HCT116 (cell line): Measurements from ENCODE around the gene TNS3.

Experiments
- CEBPB ChIP-seq: IDR thresholded peaks from 2 replicates; pipeline ENCODE4 v1.6.1; 2012; ENCODE audit warnings: low read depth
- EZH2 ChIP-seq: fragments of 200-600 bp; sonication (generic); IDR thresholded peaks from 2 replicates; pipeline ENCODE4 v1.6.1; 2017; ENCODE audit warnings: antibody characterized with exemption, mixed run types
- EZH2phosphoT487 ChIP-seq: fragments of 200-600 bp; IDR thresholded peaks from 2 replicates; pipeline ENCODE4 v1.6.1; 2018; ENCODE audit warnings: antibody characterized with exemption, borderline replicate concordance
- FOSL1 ChIP-seq: IDR thresholded peaks from 2 replicates; pipeline ENCODE4 v1.6.1; 2012; ENCODE audit warnings: low read depth
- POLR2A ChIP-seq: IDR thresholded peaks from 2 replicates; pipeline ENCODE4 v1.7.0; 2011; ENCODE audit warnings: borderline replicate concordance; ENCODE audit not compliant: insufficient read depth, insufficient read length; ENCODE audit errors: extremely low read depth
- POLR2AphosphoS5 ChIP-seq: IDR thresholded peaks from 2 replicates; pipeline ENCODE4 v1.6.1; 2011; ENCODE audit warnings: mild to moderate bottlenecking, low read depth, low read length, moderate library complexity
- SRF ChIP-seq: IDR thresholded peaks from 2 replicates; pipeline ENCODE4 v1.6.1; 2012; ENCODE audit warnings: low read depth
- YY1 ChIP-seq: IDR thresholded peaks from 2 replicates; pipeline ENCODE4 v1.6.1; 2011; ENCODE audit warnings: low read length, low read depth, moderate library complexity, mild to moderate bottlenecking; ENCODE audit not compliant: insufficient replicate concordance; ENCODE audit errors: extremely low read depth
- ZNF274 ChIP-seq: fragments of 200-500 bp; sonication (Bioruptor generic); IDR thresholded peaks from 2 replicates; pipeline ENCODE4 v1.6.1; 2014; ENCODE audit warnings: mild to moderate bottlenecking, low read depth, low read length, inconsistent platforms
- TF ChIP-seq, protein P1 (sequence below), 3 experiments: fragments of 200-600 bp in 1 of 3; sonication (generic) in 1 of 3; IDR thresholded peaks in 2 of 3; conservative IDR thresholded peaks in 1 of 3; 2 replicates each; pipeline ENCODE4 v1.5.1; 2012 to 2017; ENCODE audit warnings: low read depth in 2 of 3, low read length in 2 of 3, antibody characterized with exemption in 1 of 3, borderline replicate concordance in 1 of 3, control low read depth in 1 of 3, mild to moderate bottlenecking in 1 of 3, mixed read lengths in 1 of 3, mixed run types in 1 of 3, moderate library complexity in 1 of 3; ENCODE audit not compliant: insufficient read depth in 1 of 3
- TF ChIP-seq, protein P2 (sequence below): IDR thresholded peaks from 2 replicates; pipeline ENCODE4 v1.6.1; 2012; ENCODE audit warnings: low read depth
- TF ChIP-seq, protein P3 (sequence below): IDR thresholded peaks from 2 replicates; pipeline ENCODE4 v1.6.1; 2012

DNA sequence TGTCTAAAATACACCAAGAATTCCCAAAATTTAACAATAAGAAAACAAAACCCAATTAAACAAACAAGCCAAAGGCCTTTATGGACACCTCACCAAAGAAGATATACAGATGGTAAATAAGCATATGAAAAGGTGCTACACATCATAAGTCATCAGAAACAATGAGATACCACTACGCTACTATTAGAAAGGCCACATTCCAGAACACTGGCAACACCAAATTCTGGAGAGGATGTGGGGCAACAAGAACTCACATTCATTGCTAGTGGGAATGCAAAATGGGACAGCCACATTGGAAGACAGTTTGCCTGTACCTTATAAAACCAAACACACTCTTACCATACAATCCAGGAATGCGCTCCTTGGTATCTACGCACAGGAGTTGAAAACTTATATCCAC lies 291.4 kb downstream of the TNS3 start:
- TF ChIP-seq EZH2 (no peak), FOSL1 (no peak), EZH2phosphoT487 (no peak), YY1 (no peak), POLR2A (no peak), POLR2AphosphoS5 (no peak), ZNF274 (no peak), SRF (no peak), CEBPB (no peak)
- TF ChIP-seq, protein P1, sequence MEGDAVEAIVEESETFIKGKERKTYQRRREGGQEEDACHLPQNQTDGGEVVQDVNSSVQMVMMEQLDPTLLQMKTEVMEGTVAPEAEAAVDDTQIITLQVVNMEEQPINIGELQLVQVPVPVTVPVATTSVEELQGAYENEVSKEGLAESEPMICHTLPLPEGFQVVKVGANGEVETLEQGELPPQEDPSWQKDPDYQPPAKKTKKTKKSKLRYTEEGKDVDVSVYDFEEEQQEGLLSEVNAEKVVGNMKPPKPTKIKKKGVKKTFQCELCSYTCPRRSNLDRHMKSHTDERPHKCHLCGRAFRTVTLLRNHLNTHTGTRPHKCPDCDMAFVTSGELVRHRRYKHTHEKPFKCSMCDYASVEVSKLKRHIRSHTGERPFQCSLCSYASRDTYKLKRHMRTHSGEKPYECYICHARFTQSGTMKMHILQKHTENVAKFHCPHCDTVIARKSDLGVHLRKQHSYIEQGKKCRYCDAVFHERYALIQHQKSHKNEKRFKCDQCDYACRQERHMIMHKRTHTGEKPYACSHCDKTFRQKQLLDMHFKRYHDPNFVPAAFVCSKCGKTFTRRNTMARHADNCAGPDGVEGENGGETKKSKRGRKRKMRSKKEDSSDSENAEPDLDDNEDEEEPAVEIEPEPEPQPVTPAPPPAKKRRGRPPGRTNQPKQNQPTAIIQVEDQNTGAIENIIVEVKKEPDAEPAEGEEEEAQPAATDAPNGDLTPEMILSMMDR (IDR thresholded peaks at IDR 0.05 in 2 of 3, conservative IDR thresholded peaks at IDR 0.05 in 1 of 3; ENCODE audit: borderline replicate concordance in 1 of 3, insufficient read depth in 1 of 3, low read depth in 2 of 3, low read length in 2 of 3), result no peak
- TF ChIP-seq, protein P2, sequence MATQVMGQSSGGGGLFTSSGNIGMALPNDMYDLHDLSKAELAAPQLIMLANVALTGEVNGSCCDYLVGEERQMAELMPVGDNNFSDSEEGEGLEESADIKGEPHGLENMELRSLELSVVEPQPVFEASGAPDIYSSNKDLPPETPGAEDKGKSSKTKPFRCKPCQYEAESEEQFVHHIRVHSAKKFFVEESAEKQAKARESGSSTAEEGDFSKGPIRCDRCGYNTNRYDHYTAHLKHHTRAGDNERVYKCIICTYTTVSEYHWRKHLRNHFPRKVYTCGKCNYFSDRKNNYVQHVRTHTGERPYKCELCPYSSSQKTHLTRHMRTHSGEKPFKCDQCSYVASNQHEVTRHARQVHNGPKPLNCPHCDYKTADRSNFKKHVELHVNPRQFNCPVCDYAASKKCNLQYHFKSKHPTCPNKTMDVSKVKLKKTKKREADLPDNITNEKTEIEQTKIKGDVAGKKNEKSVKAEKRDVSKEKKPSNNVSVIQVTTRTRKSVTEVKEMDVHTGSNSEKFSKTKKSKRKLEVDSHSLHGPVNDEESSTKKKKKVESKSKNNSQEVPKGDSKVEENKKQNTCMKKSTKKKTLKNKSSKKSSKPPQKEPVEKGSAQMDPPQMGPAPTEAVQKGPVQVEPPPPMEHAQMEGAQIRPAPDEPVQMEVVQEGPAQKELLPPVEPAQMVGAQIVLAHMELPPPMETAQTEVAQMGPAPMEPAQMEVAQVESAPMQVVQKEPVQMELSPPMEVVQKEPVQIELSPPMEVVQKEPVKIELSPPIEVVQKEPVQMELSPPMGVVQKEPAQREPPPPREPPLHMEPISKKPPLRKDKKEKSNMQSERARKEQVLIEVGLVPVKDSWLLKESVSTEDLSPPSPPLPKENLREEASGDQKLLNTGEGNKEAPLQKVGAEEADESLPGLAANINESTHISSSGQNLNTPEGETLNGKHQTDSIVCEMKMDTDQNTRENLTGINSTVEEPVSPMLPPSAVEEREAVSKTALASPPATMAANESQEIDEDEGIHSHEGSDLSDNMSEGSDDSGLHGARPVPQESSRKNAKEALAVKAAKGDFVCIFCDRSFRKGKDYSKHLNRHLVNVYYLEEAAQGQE, result no peak
- TF ChIP-seq, protein P3, sequence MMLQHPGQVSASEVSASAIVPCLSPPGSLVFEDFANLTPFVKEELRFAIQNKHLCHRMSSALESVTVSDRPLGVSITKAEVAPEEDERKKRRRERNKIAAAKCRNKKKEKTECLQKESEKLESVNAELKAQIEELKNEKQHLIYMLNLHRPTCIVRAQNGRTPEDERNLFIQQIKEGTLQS, result no peak
